Activated T-cell treated with anti-CD3 and anti-CD28 coated beads, Interleukin-2, amount 50 U/mL, for 48 hours (primary cell): Measurements from ENCODE around the gene TMEM190.
A peak's percentile ranks its signal among the peaks of the same experiment; 100 is the strongest.
"Not testable (repeated sequence)": the region's sequence is repeated elsewhere in the genome, so short reads cannot be mapped to it uniquely, and the experiment has no call there.

Experiments
- DNase-seq, 2 experiments: peaks; one replicate each; pipeline ENCODE4 v3.0.0-alpha.2; 2020

Gene TMEM190

DNA sequence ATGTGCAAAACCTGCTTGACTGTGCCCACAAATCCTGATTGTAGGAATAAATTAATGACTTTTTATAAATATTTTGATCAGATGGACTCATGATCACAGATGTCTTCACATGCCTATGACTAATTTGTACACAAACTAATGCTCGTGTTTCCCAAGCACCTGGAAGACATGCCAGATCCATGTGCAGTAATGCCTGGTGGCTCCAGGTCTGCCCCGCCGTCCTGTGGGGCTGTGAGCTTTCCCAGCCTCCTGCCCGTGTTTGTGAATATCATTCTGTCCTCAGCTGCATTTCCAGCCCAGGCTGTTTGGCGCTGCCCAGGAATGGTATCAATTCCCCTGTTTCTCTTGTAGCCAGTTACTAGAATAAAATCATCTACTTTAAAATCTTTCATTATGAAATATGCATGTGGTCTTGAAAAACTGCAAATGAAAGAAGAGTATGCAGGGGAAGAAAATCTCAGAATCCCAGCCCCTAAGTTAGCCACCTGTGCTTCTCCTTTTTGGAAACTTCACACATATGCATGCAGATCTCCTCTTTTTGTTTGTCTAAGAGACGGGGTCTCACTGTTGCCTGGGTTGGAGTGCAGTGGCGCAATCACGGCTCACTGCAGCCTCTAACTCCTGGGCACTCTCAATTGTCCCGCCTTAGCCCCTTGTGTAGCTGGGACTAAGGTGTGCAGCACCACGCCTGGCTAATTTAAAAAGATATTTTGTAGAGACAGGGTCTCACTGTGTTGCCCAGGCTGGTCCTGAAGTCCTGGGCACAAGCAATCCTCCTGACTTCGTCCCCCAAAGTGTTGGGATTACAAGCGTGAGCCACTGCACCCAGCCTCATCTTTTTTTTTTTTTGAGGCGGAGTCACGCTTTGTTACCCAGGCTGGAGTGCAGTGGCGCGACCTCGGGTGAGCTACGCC, 15.3 kb downstream of the TMEM190 start:
- DNase-seq: no peak

GRCh38 chr19:55392820-55393761, 16.5 kb downstream of the TMEM190 start:
- no peak for DNase-seq

DNA sequence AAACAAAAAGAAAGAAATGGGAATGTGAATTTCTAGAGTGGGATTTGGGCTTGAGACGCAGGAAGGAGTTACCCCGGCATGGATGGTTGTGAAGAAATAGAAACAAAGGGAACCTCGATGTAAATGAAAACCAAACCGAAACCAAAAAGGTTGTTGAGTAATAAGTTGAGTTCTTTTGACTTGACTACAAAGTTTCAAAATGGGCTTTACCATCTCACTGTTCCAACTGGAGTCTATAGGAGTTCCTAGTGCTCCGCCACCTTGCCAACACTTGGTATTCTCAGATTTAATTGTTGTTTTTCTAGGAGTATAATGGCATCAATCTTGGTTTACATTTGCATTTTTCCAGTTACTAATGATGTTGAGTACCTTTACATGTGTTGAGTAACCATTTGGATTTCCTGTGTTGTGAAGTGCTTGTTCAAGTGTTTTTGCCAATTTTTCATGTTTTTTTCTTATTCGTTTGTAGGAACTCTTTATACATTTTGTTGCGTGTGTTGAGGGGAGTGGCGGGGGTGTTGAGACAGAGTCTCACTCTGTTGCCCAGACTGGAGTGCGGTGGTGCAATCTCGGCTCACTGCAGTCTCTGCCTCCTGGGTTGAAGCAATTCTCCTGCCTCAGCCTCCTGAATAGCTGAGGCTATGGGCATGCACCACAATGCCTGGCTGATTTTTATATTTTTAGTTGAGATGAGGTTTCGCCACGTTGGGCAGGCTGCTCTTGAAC, 21.7 kb downstream of the TMEM190 start:
- DNase-seq: no peak

GRCh38 chr19:55400281-55401087, 23.9 kb downstream of the TMEM190 start:
- no peak for DNase-seq

DNA sequence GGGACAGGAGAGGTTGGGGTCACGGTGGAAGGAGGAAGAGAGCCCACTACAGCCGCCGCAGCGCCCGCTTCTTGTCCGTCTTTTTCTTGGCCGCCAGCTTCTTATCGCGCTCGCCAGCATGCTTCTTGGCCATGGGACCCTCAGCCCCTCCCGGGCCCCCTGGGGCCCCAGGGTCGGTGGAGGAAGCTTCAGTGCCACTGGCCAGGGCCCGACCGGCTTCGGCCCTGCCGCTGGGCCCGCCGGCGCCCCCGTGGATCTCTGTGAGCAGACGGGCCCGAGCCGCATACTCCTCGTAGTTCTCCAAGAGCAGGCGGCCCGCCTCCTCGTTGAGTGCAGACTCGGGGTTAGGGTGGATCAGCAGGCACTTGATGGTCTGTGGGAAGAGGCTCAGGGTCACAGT, 24.8 kb downstream of the TMEM190 start:
- DNase-seq: not testable (repeated sequence)

DNA sequence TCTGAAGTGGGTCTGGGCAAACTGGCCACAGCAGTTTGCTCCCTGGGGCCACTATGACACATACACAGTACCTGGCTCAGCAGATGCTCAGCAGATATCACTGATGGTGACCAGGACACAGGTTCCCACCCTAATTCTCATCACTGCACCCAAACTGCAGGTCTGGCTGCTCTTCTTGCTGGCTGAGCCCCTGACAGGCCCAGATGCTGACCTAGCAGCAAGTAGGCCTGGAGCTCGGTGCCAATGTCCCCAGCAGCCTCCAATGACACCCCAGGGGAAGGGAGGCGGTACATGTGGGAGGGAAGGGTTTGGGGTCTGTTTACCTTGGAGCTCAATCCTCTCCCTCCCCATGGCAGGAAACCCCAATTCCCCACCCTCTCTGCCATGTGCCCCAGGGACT, 25.9 kb downstream of the TMEM190 start:
- no peak for DNase-seq

DNA sequence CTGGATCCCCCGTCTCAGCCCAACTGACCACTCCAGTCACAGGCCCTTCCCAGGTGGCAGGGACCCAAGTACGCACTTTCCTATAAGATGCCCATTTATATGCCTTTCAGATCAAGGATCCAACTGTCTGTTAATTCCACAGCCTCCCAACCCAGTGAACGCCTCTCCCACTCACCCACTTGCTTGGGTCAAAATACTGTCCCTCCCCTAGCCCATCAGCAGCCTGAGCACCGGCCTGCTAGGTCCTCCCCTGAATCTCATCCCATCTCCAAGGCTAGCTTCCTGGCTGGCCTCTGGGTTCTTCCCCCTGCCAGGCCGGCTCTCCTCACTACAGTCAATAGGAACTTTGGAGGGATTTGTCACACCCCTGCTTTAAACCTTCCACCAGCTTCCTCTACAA, 29.0 kb downstream of the TMEM190 start:
- DNase-seq: no peak

DNA sequence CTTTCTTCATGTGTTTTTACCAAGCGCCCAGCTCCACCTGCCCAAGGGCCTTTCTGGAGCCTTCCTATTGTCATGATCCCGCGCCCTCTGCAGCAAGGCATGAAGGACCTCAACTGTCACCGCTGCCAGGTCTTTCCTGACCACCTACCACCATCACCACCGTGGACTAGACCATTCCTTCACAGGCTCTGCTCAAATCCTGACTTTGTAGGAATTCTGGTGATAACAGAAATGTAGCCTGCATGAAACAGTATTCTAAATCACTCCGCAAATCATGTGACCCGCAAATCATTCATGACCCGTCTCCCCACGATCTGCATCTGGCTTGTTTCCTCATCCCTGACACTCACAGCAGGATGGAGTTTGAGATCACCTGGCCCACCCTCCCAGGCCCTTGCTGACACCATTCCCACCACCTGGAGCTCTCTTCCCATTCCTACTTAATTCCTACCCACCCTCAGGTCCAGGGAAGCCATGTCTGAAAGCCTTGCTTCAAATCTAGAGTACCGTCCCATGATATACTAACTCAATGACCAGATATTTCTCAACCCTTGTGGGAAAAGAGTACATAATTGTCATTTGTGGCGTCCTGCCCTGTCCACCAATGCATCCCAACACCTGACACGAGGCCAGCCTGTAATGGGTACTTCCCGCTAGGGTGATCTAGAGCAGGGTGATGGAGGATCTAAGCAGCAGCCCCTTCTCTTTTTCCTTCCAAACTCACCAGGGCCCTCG, 29.6 kb downstream of the TMEM190 start:
- DNase-seq: no peak

GRCh38 chr19:55406826-55407549, 30.4 kb downstream of the TMEM190 start:
- DNase-seq: peak in 1 of 2 experiments; percentile 34

DNA sequence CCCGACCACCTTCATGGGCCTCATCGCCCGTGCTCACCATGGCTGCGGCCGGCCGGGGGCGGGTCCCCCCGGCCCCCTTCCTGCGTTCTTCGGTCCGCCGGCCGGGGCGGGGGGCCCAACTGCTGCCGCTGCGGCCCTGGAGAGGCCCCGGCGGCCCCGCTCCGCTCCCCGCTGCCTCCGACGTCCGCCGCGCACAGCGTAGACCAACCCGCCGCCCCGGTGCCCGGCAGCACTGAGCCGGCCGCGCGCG, 30.8 kb downstream of the TMEM190 start, which contains the start of gene UBE2S:
Gene UBE2S, minus strand, starts transcription at position 239 of the 250 bp plus-strand sequence. Its CDS starts 199 bp downstream, at position 40.
- DNase-seq: not testable (repeated sequence)

DNA sequence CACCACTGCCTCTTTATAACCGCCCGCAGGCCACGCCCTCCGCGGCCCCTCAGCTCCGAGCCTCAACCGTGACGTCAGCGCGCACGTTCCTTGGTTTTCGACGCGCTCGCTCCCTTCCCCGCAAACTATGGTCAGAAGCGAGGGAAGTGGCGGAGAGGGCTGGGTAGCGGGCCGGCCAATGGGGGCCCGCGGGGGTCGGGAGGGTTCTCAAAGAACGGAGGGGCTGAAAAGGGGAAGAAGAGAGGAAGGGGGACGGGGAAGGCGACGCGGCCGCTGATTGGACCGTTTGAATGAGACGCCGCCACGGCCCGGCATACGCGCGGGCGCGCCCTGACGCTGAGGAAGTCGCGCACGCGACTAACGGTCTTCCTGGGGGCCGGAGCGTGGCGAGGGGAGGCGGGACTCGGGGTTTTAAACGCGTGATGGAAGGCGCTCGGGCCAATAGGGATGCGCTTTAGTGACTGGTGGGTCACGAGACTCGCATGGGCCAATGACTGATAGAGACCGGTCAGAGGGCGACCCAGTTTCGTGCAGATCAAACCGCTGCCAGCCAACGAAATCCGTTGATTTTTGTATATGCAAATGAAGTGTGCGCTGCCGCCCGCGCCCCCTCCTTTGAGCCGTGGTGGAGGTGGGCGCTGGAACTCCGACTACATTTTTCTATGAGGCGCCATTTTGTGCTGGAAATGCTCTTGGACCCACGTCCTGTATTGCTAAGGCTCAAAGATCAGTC, 31.3 kb downstream of the TMEM190 start:
- peak; percentile 96 for DNase-seq

DNA sequence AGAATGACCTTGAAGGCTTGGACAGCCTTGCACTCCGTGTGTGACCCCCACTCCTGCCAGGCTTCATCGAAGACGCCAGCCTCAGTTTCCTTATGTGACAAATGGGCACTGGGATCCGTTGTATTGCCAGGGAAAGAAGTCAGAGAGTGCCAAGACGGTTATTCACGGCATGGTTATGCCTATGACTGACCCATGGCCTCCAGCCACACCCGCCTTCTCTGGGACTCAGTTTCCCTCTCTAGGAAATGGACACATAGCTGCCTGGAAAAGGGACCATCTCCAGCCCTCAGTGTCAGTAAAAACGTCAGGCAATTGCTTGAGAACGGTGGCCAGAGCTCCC, 31.9 kb downstream of the TMEM190 start:
- DNase-seq: no peak

GRCh38 chr19:55409179-55409578, 32.6 kb downstream of the TMEM190 start:
- DNase-seq: not testable (repeated sequence)

GRCh38 chr19:55410168-55410567, 33.5 kb downstream of the TMEM190 start:
- DNase-seq: no peak

DNA sequence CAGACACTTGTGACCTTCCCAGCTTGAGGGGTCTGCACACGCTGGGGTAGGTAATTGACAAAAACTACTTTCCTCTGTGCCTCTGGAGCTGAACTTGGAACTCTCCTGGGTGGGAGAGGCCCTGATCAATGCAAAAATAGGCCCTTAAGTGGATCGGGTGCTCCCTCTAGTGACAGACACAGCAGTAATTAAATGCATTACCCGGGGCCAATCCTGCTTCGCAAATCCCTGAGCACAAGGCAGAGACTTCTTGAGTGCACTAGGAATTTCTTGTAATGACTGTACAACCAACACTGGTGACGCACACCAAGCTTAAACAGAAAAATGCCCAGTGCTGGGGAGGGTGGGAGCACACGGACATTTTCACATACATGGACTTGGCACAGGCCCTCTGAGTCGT, 41.6 kb downstream of the TMEM190 start:
- DNase-seq: peak; percentile 56 to 60

DNA sequence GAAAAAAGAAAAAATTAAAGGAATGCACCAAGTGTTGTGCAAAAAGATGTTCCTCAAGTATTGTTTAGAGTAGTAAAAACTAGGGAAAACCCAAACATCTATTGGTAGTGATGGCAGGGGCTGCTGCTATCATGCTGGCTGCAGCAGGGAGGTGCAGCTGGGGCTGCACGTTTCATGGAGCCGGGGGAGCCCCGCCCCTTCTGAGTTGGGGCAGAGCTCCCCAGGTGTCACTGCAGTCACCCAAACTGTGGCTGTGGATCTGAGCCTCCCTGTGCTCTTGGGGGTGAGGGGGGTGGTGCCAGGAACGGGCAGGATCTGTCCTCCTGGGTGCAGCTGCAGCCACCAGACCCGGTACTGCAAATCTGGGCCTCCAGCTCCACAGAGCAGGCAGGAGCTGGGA, 42.5 kb downstream of the TMEM190 start:
- no peak for DNase-seq

DNA sequence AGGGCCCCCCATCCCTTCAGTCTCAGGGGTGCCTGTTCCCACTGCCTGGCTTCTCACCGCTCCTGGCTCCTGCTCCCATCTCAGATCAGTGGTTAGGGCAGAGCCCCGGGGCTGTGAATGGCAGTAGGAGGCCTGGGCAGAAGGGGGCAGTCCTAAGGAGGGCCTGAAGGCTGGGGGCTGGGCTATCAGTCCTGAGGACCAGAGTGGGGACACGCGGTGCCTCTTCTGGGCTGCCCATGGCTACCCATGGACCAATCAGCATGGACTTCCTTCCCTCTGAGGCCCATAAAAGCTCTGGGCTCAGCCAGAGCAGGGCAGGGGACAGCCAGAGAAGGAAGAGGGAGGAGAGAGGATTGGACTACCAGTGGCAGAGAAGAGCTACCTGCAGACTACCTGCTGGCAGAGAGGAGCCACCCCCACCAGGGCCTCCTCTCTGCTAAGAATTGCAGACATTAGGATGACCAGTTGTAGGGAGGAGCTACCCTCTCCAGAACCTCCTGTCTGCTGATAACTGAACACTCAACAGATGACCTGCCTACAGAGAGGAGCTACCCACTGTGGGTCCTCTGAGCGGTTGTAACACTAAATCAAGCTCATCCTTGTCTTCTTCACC, 43.1 kb downstream of the TMEM190 start:
- DNase-seq: no peak

- DNase-seq: not testable (repeated sequence)
These were observed 44.7 kb downstream of the TMEM190 start for GRCh38 chr19:55421281-55421680.

DNA sequence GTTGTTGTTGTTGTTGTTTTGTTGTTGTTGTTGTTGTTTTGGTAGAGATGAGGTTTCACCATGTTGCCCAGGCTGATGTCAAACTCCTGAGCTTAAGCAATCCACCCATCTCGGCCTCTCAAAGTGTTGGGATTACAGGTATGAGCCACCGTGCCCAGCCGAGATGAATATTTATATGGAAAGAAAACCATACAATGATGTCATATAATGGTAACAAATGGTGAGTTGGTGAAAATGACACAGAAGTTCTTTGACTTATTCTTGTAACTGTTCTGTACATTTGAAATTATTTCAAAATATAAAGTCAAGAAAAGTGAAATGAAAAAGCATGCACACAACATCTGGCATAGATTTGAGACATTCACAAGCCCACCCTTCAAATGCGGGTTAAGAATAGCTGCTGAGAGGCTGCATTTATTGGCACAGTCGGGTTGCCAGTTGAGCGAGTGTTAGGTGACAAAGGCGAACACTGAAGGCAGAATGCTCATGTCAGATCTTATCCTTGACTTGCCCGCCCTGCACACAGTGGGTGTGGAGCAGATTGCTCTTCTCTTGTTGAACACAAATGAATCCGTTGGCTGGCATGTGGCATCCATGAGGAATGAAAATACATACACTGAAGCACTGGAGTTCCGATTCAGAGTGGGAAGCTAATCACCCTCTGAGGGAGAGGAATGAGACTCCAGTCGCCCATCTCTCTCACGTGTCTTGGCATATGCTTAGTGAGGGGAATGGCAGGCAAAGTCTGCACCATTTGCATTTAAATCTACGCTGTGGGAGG, 46.8 kb downstream of the TMEM190 start:
- DNase-seq: no peak
